Measurements from ENCODE around the gene ELOVL3. TPM values are rescaled to one million over a fixed set of nuclear protein-coding genes. Genes with fewer than 3 reads are reported as not detected.

Gene ELOVL3
- total and polyA plus RNA-seq, 2 of the 13 experiments (the other 11 are each of a cell fraction or from before 2014, with no cell fraction given): 0.58 to 0.69 TPM

GRCh38 chr10:102219370-102219769 lies 6.7 kb upstream of the ELOVL3 start:
- Histone ChIP-seq H3K9ac (ENCODE audit: insufficient read depth, low read depth, low read length) (no peak overlapping the region), H3K4me1 (ENCODE audit: insufficient read depth, low read length) (no peaks in the 10 kb centered on the region), H3K27me3 (ENCODE audit: control insufficient read depth in 1 of 2, insufficient read depth in 2 of 2, low read length in 2 of 2) (0 out of 5 replicates have a peak, but pooled peaks cover 0 to 2% of the 10 kb centered on the region in 2 experiments), H2AFZ (ENCODE audit: low read length) (no peak overlapping the region), H4K20me1 (ENCODE audit: insufficient read depth, low read length) (no peaks in the 10 kb centered on the region), H3K27ac (ENCODE audit: extremely low read length, insufficient read depth, low read length) (no peak overlapping the region), H3K9me3 (ENCODE audit: low read length) (no peaks in the 10 kb centered on the region), H3K36me3 (replicated peaks in 1 of 2; ENCODE audit: control insufficient read depth in 1 of 2, insufficient read depth in 2 of 2, low read length in 2 of 2) (no peaks in the 10 kb centered on the region), H3K79me2 (ENCODE audit: insufficient read depth, low read length) (no peaks in the 10 kb centered on the region), H3K4me3 (replicated peaks in 1 of 3; ENCODE audit: insufficient read depth in 1 of 3, low read depth in 2 of 3, low read length in 3 of 3) (no peak overlapping the region), H3K4me2 (ENCODE audit: low read depth, low read length) (no peak overlapping the region)
- in situ Hi-C loops (cut with HindIII; ENCODE audit: extremely low pct_ligation_motif_present, low pct_unique_long_range_greater_than_20kb): no loop called here
- TF ChIP-seq ZNF770 (CRISPR knock-in tag; IDR thresholded peaks at IDR 0.05): peak; percentile 48; the same call in 1 of the 2 replicates
- TF ChIP-seq FOXK2 (IDR thresholded peaks at IDR 0.05): no peak
- ChIA-PET CTCF (ENCODE audit: low intra/inter-chr PET ratio, low total read pairs) (no interaction called here), POLR2A (no interaction called here)
- no TSS peak for BruUV-seq (replicated peaks)
- FAIRE-seq (no peak), DNase-seq (ENCODE audit: low spot score) (no peak), ATAC-seq (no peak)
- intact Hi-C loops (cut with micrococcal nuclease; ENCODE audit: unreplicated experiment): no loop called here
- 3% methylated on average over 2 of the region's 5 CpGs for WGBS (ENCODE audit: low lambda C conversion rate)

GRCh38 chr10:102220612-102221011 lies 5.5 kb upstream of the ELOVL3 start:
- BruUV-seq (replicated peaks): no TSS peak
- Histone ChIP-seq H3K27ac (ENCODE audit: extremely low read length, insufficient read depth, low read length) (no peak overlapping the region), H3K27me3 (ENCODE audit: control insufficient read depth in 1 of 2, insufficient read depth in 2 of 2, low read length in 2 of 2) (0 out of 5 replicates have a peak, but pooled peaks cover 0 to 2% of the 10 kb centered on the region in 2 experiments), H2AFZ (ENCODE audit: low read length) (no peak overlapping the region), H3K4me1 (ENCODE audit: insufficient read depth, low read length) (peaks cover 4% of the 10 kb centered on the region), H4K20me1 (ENCODE audit: insufficient read depth, low read length) (no peaks in the 10 kb centered on the region), H3K4me2 (ENCODE audit: low read depth, low read length) (no peak overlapping the region), H3K9me3 (ENCODE audit: low read length) (no peaks in the 10 kb centered on the region), H3K9ac (ENCODE audit: insufficient read depth, low read depth, low read length) (no peak overlapping the region), H3K79me2 (ENCODE audit: insufficient read depth, low read length) (no peaks in the 10 kb centered on the region), H3K4me3 (replicated peaks in 1 of 3; ENCODE audit: insufficient read depth in 1 of 3, low read depth in 2 of 3, low read length in 3 of 3) (no peak overlapping the region), H3K36me3 (replicated peaks in 1 of 2; ENCODE audit: control insufficient read depth in 1 of 2, insufficient read depth in 2 of 2, low read length in 2 of 2) (no peaks in the 10 kb centered on the region)
- ChIA-PET CTCF (ENCODE audit: low intra/inter-chr PET ratio, low total read pairs) (no interaction called here), POLR2A (no interaction called here)
- intact Hi-C loops (cut with micrococcal nuclease; ENCODE audit: unreplicated experiment) (no loop called here), in situ Hi-C loops (cut with HindIII; ENCODE audit: extremely low pct_ligation_motif_present, low pct_unique_long_range_greater_than_20kb) (no loop called here)
- ATAC-seq (no peak), DNase-seq (ENCODE audit: low spot score) (no peak), FAIRE-seq (no peak)
- TF ChIP-seq MED8 (CRISPR knock-in tag; IDR thresholded peaks at IDR 0.05; ENCODE audit: insufficient replicate concordance) (no peak), ZNF740 (CRISPR knock-in tag; IDR thresholded peaks at IDR 0.05) (no peak), KDM1A (CRISPR knock-in tag; IDR thresholded peaks at IDR 0.05) (no peak), KDM5B (CRISPR knock-in tag; IDR thresholded peaks at IDR 0.05; ENCODE audit: borderline replicate concordance) (no peak), KDM6A (CRISPR knock-in tag; IDR thresholded peaks at IDR 0.05; ENCODE audit: low read depth) (no peak), AGO1 (IDR thresholded peaks at IDR 0.05; ENCODE audit: low read depth, low read length, poor library complexity, severe bottlenecking) (no peak), MXI1 (IDR thresholded peaks at IDR 0.05; ENCODE audit: borderline replicate concordance, low read depth, low read length) (no peak), SMAD3 (CRISPR knock-in tag; IDR thresholded peaks at IDR 0.05) (no peak), ARID4A (CRISPR knock-in tag; IDR thresholded peaks at IDR 0.05; ENCODE audit: borderline replicate concordance) (no peak), HMG20A (CRISPR knock-in tag; IDR thresholded peaks at IDR 0.05; ENCODE audit: borderline replicate concordance) (no peak)

Data from HepG2 (cell line).